Activated naive CD8-positive, alpha-beta T cell treated with anti-CD3 and anti-CD28 coated beads for 36 hours (primary cell): Measurements from ENCODE around the gene TSPAN3. TPM values are rescaled to one million over a fixed set of nuclear protein-coding genes. Genes with fewer than 3 reads are reported as not detected.
A peak's percentile ranks its signal among the peaks of the same experiment; 100 is the strongest.

Experiments used
- DNase-seq: peaks from one replicate; pipeline ENCODE4 v3.0.0; 2021
- H3K27ac Mint-ChIP-seq: one replicate; pipeline ENCODE4 v1.8.0; 2022; ENCODE audit warnings: mild to moderate bottlenecking, moderate library complexity, mixed read lengths
- H3K27me3 Mint-ChIP-seq: one replicate; pipeline ENCODE4 v1.8.0; 2022; ENCODE audit warnings: mild to moderate bottlenecking, mixed read lengths
- H3K36me3 Mint-ChIP-seq: one replicate; pipeline ENCODE4 v1.8.0; 2021; ENCODE audit warnings: mild to moderate bottlenecking, mixed read lengths
- H3K4me1 Mint-ChIP-seq: one replicate; pipeline ENCODE4 v1.8.0; 2021; ENCODE audit warnings: mixed read lengths
- H3K4me3 Mint-ChIP-seq: one replicate; pipeline ENCODE4 v1.8.0; 2022; ENCODE audit warnings: mild to moderate bottlenecking, moderate library complexity, mixed read lengths
- H3K9me3 Mint-ChIP-seq: one replicate; pipeline ENCODE4 v1.8.0; 2022; ENCODE audit warnings: mixed read lengths
- total RNA-seq, 2 experiments: library from RNA; stranded (reverse); gene quantifications; one replicate each; pipeline ENCODE4 v1.2.3, GENCODE V29; 2021

Gene TSPAN3
- total RNA-seq, result 10 to 100 TPM; 40.6 to 43.1 TPM

- Mint-ChIP-seq H3K36me3 (peaks cover 10% of the 10 kb centered on the region), H3K4me3 (peak within 1 kb of the TSS; percentile 86), H3K4me1 (peaks cover 29% of the 10 kb centered on the region), H3K27ac (peak within 1 kb of the TSS; percentile 77), H3K27me3 (no peaks in the 10 kb centered on the region), H3K9me3 (no peaks in the 10 kb centered on the region)
- peak; percentile 96 for DNase-seq
Observed at GRCh38 chr15:77070495-77071304, at the start of gene TSPAN3. TSPAN3 (minus strand) TSS chr15:77071109; CDS start chr15:77070954, 155 bp downstream.

GRCh38 chr15:77120576-77120975 is 49.7 kb upstream of the TSPAN3 start:
- no peaks in the 10 kb centered on the region for H3K9me3 Mint-ChIP-seq
- H3K27ac Mint-ChIP-seq, result no peak overlapping the region
- H3K27me3 Mint-ChIP-seq, result no peaks in the 10 kb centered on the region
- H3K36me3 Mint-ChIP-seq, result peaks cover 1% of the 10 kb centered on the region
- peaks cover 16% of the 10 kb centered on the region for H3K4me1 Mint-ChIP-seq
- no peak overlapping the region for H3K4me3 Mint-ChIP-seq
- no peak for DNase-seq

- no peak for DNase-seq
- no peaks in the 10 kb centered on the region for H3K9me3 Mint-ChIP-seq
- no peaks in the 10 kb centered on the region for H3K27me3 Mint-ChIP-seq
- H3K4me1 Mint-ChIP-seq, result peaks cover 16% of the 10 kb centered on the region
- no peak overlapping the region for H3K27ac Mint-ChIP-seq
- H3K36me3 Mint-ChIP-seq, result peaks cover 1% of the 10 kb centered on the region
- H3K4me3 Mint-ChIP-seq, result no peak overlapping the region
Observed at GRCh38 chr15:77119446-77119845, 48.5 kb upstream of the TSPAN3 start.

GRCh38 chr15:77118882-77119321 is 48.0 kb upstream of the TSPAN3 start:
- Mint-ChIP-seq H3K27me3 (no peaks in the 10 kb centered on the region), H3K4me3 (no peak overlapping the region), H3K4me1 (peaks cover 16% of the 10 kb centered on the region), H3K9me3 (no peaks in the 10 kb centered on the region), H3K36me3 (peaks cover 1% of the 10 kb centered on the region), H3K27ac (no peak overlapping the region)
- DNase-seq, result no peak

GRCh38 chr15:77115179-77115578 is 44.3 kb upstream of the TSPAN3 start:
- DNase-seq, result no peak
- no peaks in the 10 kb centered on the region for H3K27me3 Mint-ChIP-seq
- H3K27ac Mint-ChIP-seq, result peak overlapping the region; percentile 25
- H3K36me3 Mint-ChIP-seq, result no peaks in the 10 kb centered on the region
- no peaks in the 10 kb centered on the region for H3K9me3 Mint-ChIP-seq
- peaks cover 8% of the 10 kb centered on the region for H3K4me1 Mint-ChIP-seq
- no peak overlapping the region for H3K4me3 Mint-ChIP-seq

GRCh38 chr15:77112838-77113504 is 42.1 kb upstream of the TSPAN3 start:
- no peak overlapping the region for H3K27ac Mint-ChIP-seq
- no peak overlapping the region for H3K4me3 Mint-ChIP-seq
- H3K27me3 Mint-ChIP-seq, result no peaks in the 10 kb centered on the region
- no peaks in the 10 kb centered on the region for H3K9me3 Mint-ChIP-seq
- no peaks in the 10 kb centered on the region for H3K36me3 Mint-ChIP-seq
- no peak for DNase-seq
- H3K4me1 Mint-ChIP-seq, result no peaks in the 10 kb centered on the region

GRCh38 chr15:77111789-77112188 is 40.9 kb upstream of the TSPAN3 start:
- no peaks in the 10 kb centered on the region for H3K4me1 Mint-ChIP-seq
- no peak overlapping the region for H3K27ac Mint-ChIP-seq
- no peak for DNase-seq
- H3K36me3 Mint-ChIP-seq, result no peaks in the 10 kb centered on the region
- H3K9me3 Mint-ChIP-seq, result no peaks in the 10 kb centered on the region
- H3K4me3 Mint-ChIP-seq, result no peak overlapping the region
- no peaks in the 10 kb centered on the region for H3K27me3 Mint-ChIP-seq

- H3K4me1 Mint-ChIP-seq, result no peaks in the 10 kb centered on the region
- no peaks in the 10 kb centered on the region for H3K9me3 Mint-ChIP-seq
- H3K27me3 Mint-ChIP-seq, result no peaks in the 10 kb centered on the region
- H3K4me3 Mint-ChIP-seq, result no peak overlapping the region
- no peaks in the 10 kb centered on the region for H3K36me3 Mint-ChIP-seq
- peak; percentile 32 for DNase-seq
- no peak overlapping the region for H3K27ac Mint-ChIP-seq
Observed at GRCh38 chr15:77107531-77108355, 36.8 kb upstream of the TSPAN3 start.

GRCh38 chr15:77107068-77107467 is 36.2 kb upstream of the TSPAN3 start:
- no peak for DNase-seq
- Mint-ChIP-seq H3K27ac (no peak overlapping the region), H3K36me3 (no peaks in the 10 kb centered on the region), H3K4me1 (no peaks in the 10 kb centered on the region), H3K4me3 (no peak overlapping the region), H3K27me3 (no peaks in the 10 kb centered on the region), H3K9me3 (no peaks in the 10 kb centered on the region)

- Mint-ChIP-seq H3K27ac (no peak overlapping the region), H3K27me3 (no peaks in the 10 kb centered on the region), H3K36me3 (no peaks in the 10 kb centered on the region), H3K9me3 (no peaks in the 10 kb centered on the region), H3K4me1 (no peaks in the 10 kb centered on the region), H3K4me3 (no peak overlapping the region)
- no peak for DNase-seq
Observed at GRCh38 chr15:77104155-77104554, 33.2 kb upstream of the TSPAN3 start.

- Mint-ChIP-seq H3K27me3 (no peaks in the 10 kb centered on the region), H3K4me1 (no peaks in the 10 kb centered on the region), H3K4me3 (no peak overlapping the region), H3K9me3 (no peaks in the 10 kb centered on the region), H3K36me3 (no peaks in the 10 kb centered on the region), H3K27ac (no peak overlapping the region)
- no peak for DNase-seq
Observed at GRCh38 chr15:77099741-77100463, 29.0 kb upstream of the TSPAN3 start.

- H3K9me3 Mint-ChIP-seq, result no peaks in the 10 kb centered on the region
- H3K4me1 Mint-ChIP-seq, result no peaks in the 10 kb centered on the region
- H3K27me3 Mint-ChIP-seq, result no peaks in the 10 kb centered on the region
- H3K4me3 Mint-ChIP-seq, result no peak overlapping the region
- H3K36me3 Mint-ChIP-seq, result no peaks in the 10 kb centered on the region
- no peak for DNase-seq
- H3K27ac Mint-ChIP-seq, result no peak overlapping the region
Observed at GRCh38 chr15:77098572-77098971, 27.7 kb upstream of the TSPAN3 start.

- no peaks in the 10 kb centered on the region for H3K9me3 Mint-ChIP-seq
- H3K36me3 Mint-ChIP-seq, result no peaks in the 10 kb centered on the region
- no peak overlapping the region for H3K27ac Mint-ChIP-seq
- H3K27me3 Mint-ChIP-seq, result no peaks in the 10 kb centered on the region
- no peak overlapping the region for H3K4me3 Mint-ChIP-seq
- no peaks in the 10 kb centered on the region for H3K4me1 Mint-ChIP-seq
- DNase-seq, result no peak
Observed at GRCh38 chr15:77097921-77098320, 27.0 kb upstream of the TSPAN3 start.

- no peaks in the 10 kb centered on the region for H3K27me3 Mint-ChIP-seq
- H3K4me3 Mint-ChIP-seq, result no peak overlapping the region
- no peak for DNase-seq
- no peaks in the 10 kb centered on the region for H3K9me3 Mint-ChIP-seq
- no peaks in the 10 kb centered on the region for H3K36me3 Mint-ChIP-seq
- no peaks in the 10 kb centered on the region for H3K4me1 Mint-ChIP-seq
- H3K27ac Mint-ChIP-seq, result no peak overlapping the region
Observed at GRCh38 chr15:77097248-77097721, 26.4 kb upstream of the TSPAN3 start.
